Stimulated activated CD4-positive, alpha-beta T cell treated with anti-CD3 and anti-CD28 coated beads, Interleukin-2, amount 100 ng/mL, for 48 hours (primary cell): Measurements from ENCODE around the gene MARCKSL1.
"Not testable (repeated sequence)": the region's sequence is repeated elsewhere in the genome, so short reads cannot be mapped to it uniquely, and the experiment has no call there.

Experiments
- DNase-seq, 2 donors: peaks; one replicate each; pipeline ENCODE4 v3.0.0-alpha.2; 2020

MARCKSL1 gene

DNA sequence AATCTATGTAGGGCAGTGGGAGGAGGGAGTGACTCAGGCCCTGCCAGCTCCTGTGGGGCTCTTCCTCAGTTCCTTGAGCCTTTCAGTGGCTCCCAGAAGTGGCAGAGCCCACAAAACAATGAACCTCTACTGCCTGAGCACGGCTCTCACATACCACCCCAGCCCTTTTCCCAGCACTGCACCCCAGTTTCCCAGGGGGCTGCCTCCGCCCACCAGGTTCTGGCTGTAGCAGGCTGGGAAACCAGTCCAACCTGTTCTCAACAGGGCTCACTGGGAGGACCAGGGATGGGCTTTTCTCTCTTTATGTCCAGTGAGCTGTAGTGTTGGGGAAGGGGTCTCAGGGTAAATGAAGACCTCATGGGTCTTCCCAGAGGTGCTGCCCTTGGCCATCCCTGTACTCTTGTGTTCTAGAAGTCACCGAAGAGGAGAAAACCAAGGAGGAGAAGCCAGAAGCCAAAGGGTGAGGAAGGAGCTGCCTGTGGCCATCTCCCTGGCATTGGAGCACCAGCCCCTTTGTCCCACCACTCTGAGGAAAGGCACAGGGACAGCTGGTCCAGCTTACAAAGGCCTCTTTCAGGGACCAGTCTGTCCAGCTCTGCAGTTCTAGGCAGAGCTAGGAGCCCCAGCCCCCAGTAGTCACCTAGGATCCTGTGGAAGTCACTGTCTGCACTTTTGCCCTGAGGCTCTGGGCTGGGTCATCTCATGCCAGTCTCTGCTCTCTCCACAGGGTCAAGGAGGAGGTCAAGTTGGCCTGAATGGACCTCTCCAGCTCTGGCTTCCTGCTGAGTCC is 3.5 kb downstream of the MARCKSL1 start:
- no peak for DNase-seq

DNA sequence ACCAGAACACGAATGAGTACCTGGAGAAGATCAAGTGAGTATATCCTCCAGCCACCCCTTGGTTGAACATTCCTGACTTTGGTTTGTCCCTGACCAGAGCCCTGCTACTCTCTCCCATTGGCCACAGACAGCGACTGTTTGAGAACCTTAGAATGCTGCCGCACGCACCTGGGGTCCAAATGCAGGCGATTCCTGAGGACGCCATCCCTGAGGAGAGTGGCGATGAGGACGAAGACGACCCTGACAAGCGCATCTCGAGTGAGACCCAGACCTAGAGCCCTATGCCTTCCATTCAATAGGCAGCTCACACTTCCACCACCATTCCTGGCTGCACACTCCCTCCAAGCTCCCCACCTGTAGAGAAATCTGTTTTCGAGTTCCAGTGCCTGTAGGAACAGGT is 4.5 kb downstream of the MARCKSL1 start:
- no peak for DNase-seq

GRCh38 chr1:32330558-32331151 is 5.4 kb downstream of the MARCKSL1 start:
- no peak for DNase-seq

- DNase-seq = no peak
Measured at GRCh38 chr1:32329931-32330466, 6.0 kb downstream of the MARCKSL1 start.

- no peak for DNase-seq
Measured at GRCh38 chr1:32327204-32327603, 8.8 kb downstream of the MARCKSL1 start.

- no peak for DNase-seq
Measured at GRCh38 chr1:32321712-32322291, 14.2 kb downstream of the MARCKSL1 start.

DNA sequence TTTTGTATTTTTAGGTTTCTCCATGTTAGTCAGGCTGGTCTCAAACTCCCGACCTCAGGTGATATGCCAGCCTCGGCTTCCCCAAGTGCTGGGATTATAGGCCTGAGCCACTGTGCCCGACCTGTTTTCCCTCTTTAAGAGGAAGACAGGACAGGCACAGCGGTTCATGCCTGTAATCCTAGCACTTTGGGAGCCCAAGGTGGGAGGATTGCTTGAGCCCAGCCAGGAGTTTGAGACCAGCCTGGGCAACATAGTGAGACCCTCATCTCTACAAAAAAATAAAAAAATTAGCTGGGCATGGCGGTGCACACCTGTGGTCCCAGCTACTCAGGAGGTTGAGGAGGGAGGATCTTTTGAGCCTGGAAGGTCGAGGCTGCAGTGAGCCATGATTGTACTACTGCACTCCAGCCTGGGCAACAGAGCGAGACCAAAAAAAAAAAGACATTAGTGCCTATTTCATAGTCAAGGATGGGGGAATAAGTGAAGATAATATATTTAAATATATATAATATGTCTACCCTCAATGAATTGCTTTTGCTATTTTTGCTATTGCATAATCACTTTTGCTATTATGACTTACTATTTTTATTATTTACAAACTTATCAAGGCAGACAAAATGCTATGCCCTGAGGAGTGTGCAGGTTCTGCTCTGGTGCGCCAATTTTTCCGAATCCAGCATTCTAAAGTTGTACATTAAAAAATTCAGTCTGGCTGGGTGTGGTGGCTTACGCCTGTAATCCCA is 17.7 kb downstream of the MARCKSL1 start:
- DNase-seq = no peak

GRCh38 chr1:32316903-32317277 is 19.1 kb downstream of the MARCKSL1 start:
- no peak for DNase-seq

DNA sequence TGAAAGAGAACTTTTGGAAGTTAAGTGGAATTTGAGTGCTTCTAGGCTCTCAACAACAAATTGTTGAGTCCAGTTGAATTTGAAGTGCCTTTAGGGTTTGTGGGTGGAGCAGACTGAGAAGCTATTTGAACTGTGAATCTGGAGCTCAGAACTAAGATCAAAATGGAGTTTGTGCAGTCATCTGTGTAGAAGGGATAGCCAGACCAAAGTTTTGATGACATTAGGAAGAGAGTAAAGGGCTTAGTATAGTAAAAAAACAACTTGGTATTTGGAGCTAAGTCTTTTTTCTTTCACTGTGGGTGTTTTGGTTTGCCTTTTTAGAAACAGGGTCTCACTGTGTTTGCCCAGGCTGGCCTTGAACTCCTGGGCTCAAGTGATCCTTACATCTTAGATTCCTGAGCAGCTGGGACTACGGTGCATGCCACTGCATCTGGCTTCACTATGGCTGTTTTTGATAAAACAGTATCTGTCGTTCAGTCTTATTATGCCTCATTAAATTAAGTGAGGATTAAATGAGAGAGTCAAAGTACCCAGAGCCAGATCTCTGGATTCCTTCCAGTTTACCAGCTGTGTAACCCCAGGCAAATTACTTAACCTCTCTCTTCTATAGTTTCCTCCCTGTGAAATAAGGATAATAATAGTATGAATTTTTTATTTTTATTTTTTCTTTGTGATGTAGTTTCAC is 24.2 kb downstream of the MARCKSL1 start:
- DNase-seq = no peak

DNA sequence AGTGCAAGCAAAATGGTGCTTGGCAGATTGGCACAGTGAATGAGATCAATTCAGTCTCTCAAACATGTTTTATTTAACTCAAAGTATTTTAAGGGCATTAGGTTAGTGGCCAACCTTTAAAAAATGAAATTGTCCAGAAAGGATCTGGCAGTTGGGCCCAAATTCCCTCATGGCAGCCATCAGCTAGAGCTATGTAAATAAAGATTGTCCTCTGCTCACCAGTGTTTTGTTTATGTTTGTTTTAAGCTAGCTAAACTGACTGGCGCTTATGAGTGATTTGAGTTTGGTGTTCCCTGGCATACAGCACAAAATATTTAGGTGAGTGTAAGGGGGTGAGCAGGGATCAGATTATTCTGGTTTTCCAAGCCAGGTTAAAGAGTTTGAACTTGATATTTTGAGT is 26.1 kb downstream of the MARCKSL1 start:
- no peak for DNase-seq

DNA sequence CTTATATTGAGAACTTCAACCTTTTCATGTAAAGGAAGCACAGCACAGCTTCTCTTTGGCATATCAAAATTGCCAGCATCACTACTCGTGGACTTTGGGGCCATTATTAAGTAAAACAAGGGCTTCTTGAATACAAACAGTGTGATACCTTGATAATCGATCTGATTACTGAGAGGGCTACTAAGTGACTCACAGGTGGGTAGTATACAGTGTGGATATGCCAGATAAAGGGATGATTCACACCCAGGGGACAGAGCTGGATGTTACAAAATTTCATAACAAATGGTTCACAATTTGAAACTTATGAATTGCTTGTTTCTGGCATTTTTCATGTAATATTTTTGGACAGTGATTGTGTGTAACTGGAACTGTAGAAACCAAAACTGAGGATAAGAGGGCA is 28.7 kb downstream of the MARCKSL1 start:
- DNase-seq = no peak

DNA sequence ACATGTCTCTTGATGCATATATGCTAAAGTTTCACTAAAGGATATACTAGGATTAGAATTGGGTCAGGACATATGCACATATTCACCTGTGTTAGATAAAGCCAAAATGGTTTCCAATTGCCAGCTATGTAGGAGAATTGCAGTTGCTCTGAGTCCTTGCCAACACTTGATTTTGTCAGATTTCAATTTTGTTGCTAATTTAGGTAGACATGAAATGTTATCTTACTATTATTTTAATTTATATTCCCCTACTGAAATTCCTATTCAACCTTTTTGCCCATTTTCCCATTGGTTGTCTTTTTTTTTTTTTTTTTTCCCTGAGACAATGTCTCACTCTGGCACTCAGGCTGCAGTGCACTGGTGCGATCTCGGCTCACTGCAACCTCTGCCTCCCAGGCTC is 30.7 kb downstream of the MARCKSL1 start:
- no peak for DNase-seq

GRCh38 chr1:32303997-32304622 is 31.9 kb downstream of the MARCKSL1 start:
- no peak for DNase-seq

DNA sequence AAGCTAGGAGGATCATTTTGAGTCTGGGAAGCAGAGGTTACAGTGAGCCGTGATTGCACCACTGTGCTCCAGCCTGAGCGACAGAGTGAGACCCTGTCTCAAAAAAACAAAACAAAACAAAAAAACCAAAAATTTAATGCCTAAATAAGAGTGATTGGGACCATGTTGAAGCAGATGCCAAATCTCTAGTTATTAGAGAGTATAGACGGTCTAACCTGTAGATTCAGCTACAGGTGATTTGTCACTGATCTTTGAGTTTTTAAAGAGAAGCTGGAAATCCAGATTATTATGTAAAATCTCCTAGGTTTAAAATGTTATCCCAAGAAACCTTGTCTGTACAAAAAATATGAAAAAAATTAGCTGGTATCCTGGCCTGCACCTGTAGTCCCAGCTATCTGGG is 32.7 kb downstream of the MARCKSL1 start:
- DNase-seq = no peak

DNA sequence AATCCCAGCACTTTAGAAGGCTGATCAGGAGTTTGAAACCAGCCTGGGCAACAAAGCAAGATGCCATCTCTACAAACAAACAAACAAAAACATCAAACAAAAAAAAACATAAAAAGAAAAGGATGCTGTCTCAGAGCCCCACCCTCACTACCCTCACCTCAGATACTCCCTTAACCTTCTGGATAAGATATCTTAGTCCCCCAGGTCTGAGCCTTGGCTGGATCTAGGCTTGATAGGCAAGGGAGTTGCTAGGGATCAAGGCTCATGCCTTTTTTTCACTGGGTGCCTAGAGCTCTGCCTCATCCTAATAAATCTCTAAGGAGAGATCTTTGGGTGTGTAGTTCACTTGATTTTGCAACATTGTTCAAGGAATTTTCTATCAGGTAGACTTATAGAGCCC is 36.7 kb downstream of the MARCKSL1 start:
- no peak for DNase-seq

- not testable (repeated sequence) for DNase-seq
Measured at GRCh38 chr1:32298211-32298610, 37.8 kb downstream of the MARCKSL1 start.

- DNase-seq = peak; percentile 93 to 95
Measured at GRCh38 chr1:32291708-32292538, 44.1 kb downstream of the MARCKSL1 start, which contains the start of gene HDAC1. TSS of gene HDAC1 (plus strand) at chr1:32292083. CDS start at chr1:32292170, 87 bp downstream.

DNA sequence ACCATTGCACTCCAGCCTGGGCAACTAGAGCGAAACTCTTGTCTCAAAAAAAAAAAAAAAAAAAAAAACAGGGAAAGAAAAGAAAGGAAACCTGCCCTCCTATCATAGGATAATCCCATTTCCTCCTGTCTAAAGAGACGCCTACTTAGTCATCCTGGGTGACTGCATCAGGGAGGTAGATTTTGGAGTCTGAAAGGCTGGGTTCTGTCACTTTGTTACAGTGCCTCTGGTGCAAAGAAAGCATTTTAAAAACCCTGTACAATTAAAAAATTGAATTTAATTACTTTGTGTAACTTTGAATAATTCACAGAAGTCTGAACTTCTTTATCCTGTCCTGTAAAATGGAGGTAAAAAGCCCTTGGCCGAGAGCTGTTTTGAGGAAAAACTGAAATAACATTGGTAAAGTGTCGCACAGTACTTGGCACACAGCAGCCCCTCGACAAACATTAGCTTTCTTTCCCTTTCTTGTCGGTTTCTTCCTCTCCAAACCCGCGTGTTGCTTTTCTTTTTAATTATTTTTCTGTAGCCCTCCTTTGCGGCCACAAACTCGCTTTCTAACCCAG is 44.8 kb downstream of the MARCKSL1 start:
- no peak for DNase-seq

DNA sequence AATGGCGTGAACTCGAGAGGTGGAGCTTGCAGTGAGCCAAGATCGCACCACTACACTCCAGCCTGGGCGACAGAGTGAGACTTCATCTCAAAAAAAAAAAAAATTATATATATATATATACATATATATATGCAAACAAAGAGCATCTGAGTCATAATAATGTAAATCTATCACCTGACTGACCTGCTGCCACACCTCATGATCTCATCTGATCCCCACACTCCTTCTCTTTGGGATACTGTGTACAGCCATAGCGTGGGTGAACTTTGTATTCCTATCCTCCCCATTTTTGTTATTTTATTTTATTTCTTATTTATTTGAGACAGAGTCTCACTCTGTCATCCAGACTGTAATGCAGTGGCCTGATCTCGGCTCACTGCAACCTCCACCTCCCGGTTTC is 46.8 kb downstream of the MARCKSL1 start:
- no peak for DNase-seq

GRCh38 chr1:32286763-32287162 is 49.3 kb downstream of the MARCKSL1 start:
- DNase-seq = no peak

- DNase-seq = no peak
Measured at GRCh38 chr1:32285658-32286057, 50.4 kb downstream of the MARCKSL1 start.
